Muscle of arm (tissue), 12 donors: ENCODE data around the gene CCDC157. TPM values are rescaled to one million over a fixed set of nuclear protein-coding genes. Genes with fewer than 3 reads are reported as not detected.

Experiments
- DNase-seq: peaks from one replicate; pipeline ENCODE4 v3.0.0-alpha.2; 2013
- polyA plus RNA-seq, 12 donors: library from polyadenylated mRNA; unstranded; fragments of 120-200 nt; gene quantifications; one replicate each; pipeline ENCODE4 v1.2.1, GENCODE V29; 2013; ENCODE audit not compliant: insufficient read length in 12 of 12

Gene CCDC157
- polyA plus RNA-seq, 12 donors = 0.69 to 3.5 (median 1.1) TPM; not detected in 2

GRCh38 chr22:30354644-30355043 lies 2.2 kb upstream of the CCDC157 start:
- DNase-seq = no peak

GRCh38 chr22:30357236-30357570 lies 396 bp downstream of the CCDC157 start:
- no peak for DNase-seq

DNA sequence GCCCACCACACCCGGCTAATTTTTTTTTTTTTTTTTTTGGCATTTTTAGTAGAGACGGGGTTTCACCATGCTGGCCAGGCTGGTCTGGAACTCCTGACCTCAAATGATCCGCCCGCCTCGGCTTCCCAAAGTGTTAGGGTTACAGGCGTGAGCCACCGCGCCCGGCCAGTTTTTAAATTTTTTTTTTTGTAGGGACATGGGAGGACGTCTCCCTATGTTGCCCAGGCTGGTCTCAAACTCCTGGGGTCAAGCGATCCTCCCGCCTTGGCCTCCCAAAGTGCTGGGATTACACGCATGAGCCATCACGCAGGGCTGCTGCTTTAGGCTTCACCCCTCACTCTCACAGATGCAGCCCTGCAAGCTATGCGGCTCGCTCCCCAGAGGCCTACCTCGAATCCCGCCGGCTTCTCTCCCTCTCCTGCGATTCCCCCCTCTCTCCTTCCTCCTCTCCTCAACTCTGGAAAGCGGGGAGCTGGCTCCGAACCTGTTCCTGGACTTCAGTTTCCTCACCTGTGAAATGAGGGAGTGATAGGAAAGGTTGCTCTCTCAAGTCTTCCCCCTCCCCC lies 926 bp downstream of the CCDC157 start:
- no peak for DNase-seq

DNA sequence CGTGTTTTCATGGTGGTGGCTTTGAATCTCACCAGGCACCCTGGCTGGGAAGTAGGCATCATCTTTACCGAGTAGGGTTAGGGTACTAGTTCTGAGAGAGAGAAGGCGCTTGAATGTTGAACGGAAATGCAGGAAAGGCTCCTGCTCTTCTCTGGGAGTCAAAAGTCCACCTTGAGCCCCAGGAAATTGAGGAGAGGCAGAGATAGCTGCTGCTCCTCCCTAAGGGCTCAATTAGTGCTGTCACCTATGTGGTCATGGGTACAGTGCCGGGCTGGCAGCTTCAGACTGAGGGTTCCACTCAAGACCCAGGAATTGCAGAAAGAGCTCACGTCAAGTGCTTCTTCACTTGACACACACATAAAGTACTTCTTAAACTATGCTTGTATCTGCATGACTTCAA lies 1.7 kb downstream of the CCDC157 start:
- no peak for DNase-seq

DNA sequence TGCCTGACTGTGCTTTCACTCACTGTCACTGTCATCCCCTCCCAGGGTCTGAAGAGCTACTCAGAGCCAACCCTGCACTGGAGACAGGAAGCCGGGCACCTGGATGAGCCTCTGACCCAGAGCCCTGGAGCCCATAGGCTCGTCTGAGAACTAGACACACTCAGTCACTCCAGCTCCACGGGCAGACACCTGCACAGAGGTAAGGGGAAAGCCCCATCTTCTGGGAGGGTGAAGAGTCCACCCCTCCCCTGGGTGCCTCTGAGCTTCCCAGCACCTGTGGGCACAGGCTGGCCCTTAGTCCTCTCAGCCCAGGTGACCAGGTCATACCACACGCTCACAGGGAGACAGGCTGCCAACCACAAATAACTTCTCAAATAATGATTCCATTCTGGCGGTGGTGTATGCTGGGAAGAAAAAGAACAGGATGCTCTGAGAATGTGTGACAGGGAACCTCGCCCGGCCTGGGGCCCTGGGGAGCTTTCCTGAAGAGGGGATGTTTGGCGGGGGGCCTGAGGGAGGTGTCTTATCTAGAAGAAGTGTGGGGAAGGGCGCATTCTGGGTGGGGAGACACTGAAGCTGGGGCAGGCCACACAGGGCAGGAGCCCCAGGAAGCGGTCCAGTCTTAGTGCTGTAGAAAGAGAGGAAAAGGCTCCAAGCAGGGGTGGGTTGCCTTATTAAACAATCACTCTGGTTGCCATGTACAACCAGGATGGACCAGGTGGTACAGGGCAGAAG lies 5.3 kb downstream of the CCDC157 start:
- DNase-seq = no peak

DNA sequence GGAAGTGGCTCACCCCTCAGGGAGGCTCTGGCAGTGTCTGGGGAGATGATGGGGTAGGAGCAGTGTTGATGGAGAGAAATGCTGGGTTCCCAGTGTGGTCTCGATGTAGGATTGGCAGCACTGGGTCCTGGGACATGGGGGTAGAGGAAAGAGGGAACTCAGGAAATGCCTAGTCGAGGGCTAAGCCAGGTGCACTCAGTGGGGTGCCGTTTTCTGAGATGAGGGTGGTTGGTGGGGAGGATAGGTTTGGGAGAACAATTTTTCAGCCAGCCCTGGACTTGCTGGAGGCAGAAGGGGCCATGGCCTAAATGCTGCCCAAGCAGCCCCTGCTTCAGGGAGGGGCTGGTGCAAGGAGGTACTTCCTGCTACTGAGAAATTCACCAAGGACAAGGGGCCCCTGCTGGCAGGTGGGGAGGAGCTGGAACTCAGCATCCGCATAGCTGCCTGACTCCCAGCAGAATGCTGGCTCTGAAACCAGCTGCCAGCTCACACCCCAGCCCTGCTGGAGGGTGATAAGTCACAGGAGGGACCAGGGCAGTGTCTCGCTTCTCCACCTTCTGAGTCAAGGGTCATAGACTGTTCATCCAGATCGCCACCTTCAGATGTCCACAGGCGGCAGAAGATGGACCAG lies 6.0 kb downstream of the CCDC157 start:
- DNase-seq = no peak

GRCh38 chr22:30365891-30366290 lies 9.1 kb downstream of the CCDC157 start:
- no peak for DNase-seq

GRCh38 chr22:30368420-30368819 lies 11.6 kb downstream of the CCDC157 start:
- DNase-seq = no peak

DNA sequence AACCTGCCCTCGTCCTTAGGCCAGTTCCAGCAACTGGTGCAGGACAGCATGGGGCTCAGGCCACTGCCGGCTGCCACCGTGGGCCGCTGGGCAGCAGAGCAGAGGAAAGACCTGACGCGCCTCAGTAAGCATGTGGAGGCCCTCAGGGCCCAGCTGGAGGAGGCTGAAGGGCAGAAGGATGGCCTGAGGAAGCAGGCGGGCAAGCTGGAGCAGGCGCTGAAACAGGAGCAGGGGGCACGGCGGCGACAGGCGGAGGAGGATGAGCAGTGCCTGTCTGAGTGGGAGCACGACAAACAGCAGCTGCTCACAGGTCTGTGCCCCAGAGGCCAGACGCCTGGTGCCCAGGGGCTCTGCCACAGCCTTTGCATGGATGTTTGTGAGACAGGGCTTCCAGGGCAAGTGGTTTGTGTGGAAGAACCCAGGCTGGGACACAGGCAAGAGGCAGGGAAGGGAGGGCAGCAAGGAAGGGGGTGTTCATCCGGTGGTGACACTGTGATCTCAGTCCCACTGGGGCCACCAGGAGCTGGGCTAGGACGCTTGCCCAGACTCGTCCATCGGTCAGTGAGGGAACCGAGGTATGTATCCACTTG lies 13.9 kb downstream of the CCDC157 start:
- DNase-seq = no peak

- DNase-seq = no peak
Observed at GRCh38 chr22:30371321-30371720, 14.5 kb downstream of the CCDC157 start.

GRCh38 chr22:30371981-30372380 lies 15.2 kb downstream of the CCDC157 start:
- DNase-seq = no peak

- no peak for DNase-seq
Observed at GRCh38 chr22:30372915-30373314, 16.1 kb downstream of the CCDC157 start.

DNA sequence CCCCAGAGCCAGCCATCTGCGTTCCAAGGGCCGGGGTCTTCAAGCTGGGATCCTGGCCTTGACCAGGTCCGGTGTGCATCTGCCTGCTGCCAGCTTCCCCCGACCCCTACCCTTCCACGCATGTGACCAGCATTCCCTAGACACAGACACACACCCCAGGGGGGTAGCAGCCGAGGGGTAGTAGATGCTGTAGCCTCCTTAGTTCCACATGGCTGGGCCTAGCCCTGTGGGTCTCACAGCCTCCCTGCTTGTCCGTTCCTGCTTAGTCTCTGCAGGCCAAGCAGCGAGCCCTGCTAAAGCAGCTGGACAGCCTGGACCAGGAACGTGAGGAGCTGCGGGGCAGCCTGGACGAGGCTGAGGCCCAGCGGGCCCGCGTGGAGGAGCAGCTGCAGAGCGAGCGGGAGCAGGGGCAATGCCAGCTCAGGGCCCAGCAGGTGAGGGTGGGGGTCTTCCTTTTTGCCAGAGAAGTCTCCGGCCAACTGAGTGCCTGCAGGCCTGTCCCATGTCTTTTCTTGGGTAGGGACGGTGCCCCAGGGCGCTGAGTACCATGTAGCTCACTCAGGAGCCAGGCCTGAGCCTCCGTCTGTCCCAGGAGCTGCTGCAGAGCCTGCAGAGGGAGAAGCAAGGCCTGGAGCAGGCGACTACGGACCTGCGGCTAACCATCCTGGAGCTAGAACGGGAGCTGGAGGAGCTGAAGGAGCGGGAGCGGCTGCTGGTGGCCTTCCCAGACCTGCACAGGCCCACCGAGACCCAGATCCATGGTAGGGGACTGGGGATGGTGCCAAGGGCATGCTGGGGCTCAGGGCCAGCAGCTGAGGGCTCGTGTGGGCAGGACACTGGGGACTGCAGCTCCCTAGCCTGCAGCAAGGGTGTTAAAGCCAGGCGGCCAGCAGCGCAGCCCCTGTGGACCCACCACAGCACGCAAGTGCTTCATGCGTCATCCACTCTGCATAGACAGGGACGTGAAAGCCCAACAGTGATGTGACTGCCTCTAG lies 16.8 kb downstream of the CCDC157 start:
- no peak for DNase-seq

DNA sequence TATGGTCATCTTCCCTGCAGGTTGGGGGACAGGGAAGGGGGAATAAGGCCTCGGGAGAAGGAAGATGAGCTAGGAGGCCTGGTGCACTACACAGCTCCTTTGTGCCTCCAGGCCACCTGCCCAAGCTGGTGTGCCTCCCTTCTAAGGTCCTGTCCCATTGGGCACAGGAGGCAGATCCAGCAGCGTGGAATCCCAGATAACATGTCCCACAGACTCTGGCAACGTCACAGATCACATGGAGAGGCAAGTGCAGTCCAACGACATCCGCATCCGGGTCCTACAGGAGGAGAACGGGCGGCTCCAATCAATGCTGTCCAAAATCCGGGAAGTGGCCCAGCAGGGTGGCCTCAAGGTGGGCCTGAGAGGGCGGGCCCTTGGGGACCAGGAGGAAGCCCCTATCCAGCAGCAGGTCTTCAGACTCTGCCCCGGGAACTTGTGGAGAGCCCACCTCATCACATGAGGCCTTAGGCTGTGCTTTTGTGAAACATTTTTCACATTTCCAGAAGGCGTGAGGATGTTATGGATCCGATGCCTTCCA lies 18.6 kb downstream of the CCDC157 start:
- no peak for DNase-seq

- DNase-seq = no peak
Observed at GRCh38 chr22:30380011-30380410, 23.2 kb downstream of the CCDC157 start.

DNA sequence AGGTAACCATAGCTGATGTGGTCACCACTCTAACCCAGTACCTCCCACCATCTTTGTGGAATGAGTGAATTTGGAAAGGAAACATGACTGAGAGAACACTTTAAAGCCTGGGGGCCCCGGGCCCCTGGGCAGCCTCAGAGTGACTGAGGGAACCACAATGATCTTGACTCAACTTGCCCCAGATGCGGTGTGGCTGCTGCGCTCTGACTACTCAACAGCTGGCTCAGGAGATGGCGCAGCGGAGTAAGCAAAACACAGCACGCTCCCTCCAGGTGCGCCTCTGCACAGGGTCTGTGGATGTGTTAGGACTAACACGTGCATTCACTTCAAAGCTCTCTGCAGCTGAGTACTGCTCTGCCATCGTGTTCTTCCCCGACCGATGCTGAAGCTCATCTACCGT lies 24.5 kb downstream of the CCDC157 start:
- DNase-seq = no peak

DNA sequence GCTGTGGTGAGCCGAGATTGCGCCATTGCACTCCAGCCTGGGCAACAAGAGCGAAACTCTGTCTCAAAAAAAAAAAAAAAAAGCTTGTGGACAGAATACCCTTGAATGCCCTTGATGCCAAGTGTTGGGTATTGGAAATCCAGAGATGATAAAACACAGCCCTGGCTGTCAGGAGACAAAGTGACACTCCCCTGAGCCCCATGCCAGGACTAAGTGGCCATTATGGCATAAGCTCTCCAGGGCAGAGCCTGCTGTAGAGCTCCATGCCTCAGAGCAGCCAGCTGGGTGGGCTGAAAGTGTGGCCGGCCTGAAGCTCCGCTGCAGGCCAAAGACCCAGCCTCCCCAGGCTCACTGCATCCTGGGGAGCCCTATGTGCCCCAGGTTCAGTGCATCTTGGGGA lies 25.5 kb downstream of the CCDC157 start:
- DNase-seq = no peak

GRCh38 chr22:30383061-30383460 lies 26.3 kb downstream of the CCDC157 start:
- DNase-seq = no peak

DNA sequence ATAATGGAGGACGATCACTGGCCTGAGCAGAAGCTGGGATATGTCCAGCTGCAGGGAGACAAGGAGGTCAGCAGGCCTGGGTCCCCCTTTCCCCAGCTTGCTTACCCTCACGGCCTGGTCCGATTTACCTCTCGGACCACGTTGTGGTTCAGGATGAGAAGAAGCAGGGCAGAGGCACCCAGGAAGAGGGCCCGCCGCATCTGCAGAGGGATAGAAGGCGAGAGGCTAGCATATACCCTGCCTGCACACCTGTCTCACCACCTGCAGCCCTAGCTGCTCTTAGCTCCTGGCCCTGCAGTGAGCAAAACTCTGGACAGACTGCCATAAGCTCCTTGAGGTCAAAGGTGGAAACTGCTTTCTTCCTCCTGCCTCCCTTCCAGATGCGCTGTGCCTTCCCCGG lies 29.1 kb downstream of the CCDC157 start:
- DNase-seq = no peak

DNA sequence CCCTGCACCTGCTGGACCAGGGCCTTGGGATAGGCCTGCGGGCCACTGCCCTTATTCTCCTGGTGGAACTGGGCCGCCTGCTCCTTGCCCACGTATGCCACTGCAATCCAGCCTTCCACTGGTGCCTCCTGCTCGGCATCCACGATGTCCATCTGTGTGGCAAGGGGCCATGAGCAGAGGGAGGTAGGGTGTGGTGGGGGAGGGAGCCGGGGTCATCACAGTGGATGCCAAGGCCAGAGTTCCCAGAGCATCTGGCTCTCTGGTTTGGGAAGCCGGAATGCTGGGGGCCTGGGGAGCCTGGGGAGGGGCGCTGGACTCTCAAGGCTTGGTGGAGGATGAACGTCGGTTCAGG lies 29.8 kb downstream of the CCDC157 start:
- no peak for DNase-seq

DNA sequence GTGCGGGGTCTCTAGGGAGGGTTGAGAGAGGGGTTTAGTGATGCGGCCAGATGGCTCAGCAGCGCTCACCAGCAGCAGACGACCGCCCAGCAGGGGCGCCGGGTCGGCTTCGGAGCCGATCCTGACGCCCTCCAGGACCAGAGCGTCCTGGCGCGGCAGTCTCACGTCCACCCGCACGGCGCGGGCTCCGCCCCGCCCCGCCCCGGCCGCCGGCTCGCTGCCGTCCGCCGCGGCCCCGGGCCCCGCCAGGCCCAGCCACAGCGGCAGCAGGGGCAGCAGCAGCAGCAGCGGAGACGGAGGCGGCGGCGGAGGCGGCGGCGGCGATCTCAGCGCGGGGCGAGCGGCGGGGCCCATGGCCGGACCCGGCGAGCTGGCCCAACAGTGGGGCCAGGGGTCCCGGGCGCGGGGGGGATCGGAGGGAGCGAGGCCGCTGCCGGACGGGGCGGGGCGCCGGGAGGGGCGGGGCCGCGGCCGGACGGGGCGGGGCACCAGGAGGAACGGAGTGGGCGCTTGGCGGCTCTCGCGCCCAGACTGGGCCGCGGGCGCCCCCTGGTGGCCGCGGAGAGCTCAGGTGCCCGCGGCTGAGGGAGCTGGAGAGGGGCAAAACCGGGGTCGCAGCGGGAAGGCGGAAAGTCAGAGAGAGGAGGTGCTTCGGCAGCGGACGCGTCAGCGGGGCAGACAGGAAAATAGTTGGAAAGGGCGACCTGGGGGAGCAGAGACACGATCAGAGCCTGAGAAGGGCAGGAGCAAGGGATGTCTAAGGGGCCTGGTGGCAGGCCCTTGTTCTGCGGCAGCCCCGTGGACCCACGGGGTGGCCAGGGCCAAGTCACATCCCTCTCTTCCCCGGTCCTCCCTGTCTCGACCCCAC lies 30.4 kb downstream of the CCDC157 start, which contains the start of gene RNF215:
RNF215 (minus strand) TSS at position 452 of the 868 bp plus-strand sequence; CDS start at position 354, 98 bp downstream.
- peak; percentile 84 for DNase-seq
